Smooth muscle cell of the coronary artery (primary cell): ENCODE data around the gene HSPB9. TPM values are rescaled to one million over a fixed set of nuclear protein-coding genes. Genes with fewer than 3 reads are reported as not detected.

Source experiments
- total RNA-seq: library from RNA; depleted of rRNA; stranded (reverse); fragments of >200 nt; gene quantifications from 2 replicates; pipeline ENCODE4 v1.2.3, GENCODE V29; 2014; ENCODE audit warnings: low replicate concordance

Gene HSPB9, protein sequence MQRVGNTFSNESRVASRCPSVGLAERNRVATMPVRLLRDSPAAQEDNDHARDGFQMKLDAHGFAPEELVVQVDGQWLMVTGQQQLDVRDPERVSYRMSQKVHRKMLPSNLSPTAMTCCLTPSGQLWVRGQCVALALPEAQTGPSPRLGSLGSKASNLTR
- total RNA-seq, result not detected in 2 replicates

DNA sequence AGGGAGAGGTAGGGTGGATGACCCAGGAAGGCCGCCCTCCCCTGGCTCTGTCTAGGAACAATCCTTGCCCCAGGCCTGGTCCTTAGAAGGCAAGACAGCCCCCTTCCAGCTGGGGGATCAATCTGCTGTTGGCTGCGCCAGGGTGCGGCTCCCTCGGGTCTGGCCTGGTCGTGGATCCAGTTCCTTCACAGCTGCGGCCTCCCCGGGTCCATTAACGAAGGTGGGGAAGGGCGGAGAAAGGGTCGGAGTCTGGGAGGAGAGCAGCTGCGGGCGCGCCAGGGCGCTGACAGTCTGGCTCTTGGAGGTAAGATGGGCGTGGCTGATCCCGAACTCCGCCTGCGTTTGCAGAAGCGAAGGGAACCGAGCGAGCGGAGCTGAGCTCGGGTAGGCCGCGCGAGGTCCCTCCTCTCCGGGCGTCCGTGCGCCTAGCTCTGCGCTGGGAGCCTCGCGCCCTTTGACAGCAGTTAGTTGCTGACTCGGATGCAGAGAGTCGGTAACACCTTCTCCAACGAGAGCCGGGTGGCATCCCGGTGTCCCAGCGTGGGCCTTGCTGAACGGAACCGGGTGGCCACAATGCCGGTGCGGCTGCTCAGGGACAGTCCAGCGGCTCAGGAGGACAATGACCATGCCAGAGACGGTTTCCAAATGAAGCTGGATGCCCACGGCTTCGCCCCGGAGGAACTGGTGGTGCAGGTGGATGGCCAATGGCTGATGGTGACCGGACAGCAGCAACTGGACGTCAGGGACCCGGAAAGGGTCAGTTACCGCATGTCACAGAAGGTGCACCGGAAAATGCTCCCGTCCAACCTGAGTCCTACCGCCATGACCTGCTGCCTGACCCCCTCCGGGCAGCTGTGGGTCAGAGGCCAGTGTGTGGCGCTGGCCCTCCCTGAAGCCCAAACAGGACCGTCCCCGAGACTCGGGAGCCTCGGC, at the start of gene HSPB9:
HSPB9 (plus strand) TSS at position 434 of the 933 bp plus-strand sequence; CDS start at position 481, 47 bp downstream.

DNA sequence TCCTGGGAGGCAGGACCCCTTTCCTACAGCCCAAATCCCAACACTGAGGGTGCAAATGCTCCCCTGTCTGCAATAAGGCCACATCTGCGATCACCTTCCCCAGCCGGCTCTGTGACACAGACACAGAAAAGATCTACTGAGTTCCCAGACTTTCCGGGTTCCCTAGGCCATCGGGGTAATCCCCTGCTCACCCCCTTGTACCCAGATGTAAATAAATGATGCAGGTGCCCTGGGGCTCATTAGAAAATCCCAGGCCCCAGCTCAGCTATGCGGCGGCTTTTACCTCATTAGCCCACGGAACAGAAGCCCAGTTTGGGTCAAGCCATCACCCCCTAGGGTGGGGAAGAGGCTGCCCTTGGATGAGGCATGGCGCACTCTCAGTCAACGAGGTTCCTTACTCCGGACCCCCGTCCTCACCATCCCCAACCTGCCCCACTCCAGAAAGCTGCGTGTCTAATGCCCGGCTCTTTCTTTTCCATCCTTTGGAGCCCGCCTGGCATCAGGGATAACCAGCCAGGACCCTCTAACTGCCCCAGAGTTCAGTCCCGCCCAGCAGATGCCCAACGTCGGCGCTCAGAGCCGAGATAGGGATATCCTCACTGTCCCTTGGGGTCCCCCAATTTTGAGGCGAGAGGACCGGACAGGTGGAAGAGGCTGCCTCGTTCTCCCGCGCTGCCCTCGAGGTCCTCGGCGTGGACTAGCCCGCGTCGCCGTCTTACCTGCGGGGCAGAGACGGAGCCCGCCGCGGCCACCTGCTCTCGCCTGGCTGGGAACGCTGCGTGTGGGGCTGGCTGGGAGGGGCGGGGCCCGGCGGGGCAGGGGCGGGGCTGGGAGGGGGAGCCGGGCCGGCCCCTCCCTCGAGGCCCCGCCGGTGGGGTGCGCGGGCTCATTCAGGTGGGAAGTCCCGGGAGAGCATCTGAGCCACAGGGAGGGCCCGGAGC, 24.6 kb upstream of the HSPB9 start, which contains the start of gene ZNF385C:
ZNF385C (minus strand) TSS at position 783 of the 941 bp plus-strand sequence. CDS start 35,417 bp downstream, outside the sequence.

DNA sequence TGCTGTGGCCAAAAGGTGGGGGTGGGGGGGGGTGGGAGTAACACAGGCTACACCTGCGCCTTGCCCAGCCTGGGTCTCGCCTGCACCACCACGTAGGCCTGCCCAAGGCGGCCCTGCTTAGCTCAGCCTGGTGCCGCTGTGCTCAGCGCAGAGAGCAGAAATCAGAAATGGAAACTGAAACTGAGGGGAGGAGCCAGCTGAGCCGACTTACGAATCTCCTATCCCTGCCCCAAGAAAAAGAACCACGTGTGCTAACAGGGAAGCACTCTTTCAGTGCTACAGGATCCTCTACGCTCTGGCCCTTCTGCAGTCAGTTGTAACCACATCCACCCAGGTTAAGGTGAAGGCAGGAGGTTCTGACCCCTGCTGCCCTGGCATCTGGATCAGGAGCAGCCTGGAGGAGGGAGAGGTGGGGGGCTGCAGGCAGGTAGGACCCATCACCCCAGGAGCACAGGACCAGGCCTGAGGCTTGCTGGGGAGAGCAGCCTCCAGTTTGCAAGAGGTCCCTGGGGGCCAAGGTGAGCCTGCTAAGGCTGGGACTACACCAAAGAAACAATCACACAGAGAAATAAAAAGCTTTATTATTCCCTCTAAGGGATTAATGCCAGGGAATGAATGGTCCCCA, 9.9 kb upstream of the HSPB9 start, which contains the start of gene DHX58:
DHX58 (minus strand) TSS at position 163 of the 625 bp plus-strand sequence. CDS start 822 bp downstream, outside the sequence.

DNA sequence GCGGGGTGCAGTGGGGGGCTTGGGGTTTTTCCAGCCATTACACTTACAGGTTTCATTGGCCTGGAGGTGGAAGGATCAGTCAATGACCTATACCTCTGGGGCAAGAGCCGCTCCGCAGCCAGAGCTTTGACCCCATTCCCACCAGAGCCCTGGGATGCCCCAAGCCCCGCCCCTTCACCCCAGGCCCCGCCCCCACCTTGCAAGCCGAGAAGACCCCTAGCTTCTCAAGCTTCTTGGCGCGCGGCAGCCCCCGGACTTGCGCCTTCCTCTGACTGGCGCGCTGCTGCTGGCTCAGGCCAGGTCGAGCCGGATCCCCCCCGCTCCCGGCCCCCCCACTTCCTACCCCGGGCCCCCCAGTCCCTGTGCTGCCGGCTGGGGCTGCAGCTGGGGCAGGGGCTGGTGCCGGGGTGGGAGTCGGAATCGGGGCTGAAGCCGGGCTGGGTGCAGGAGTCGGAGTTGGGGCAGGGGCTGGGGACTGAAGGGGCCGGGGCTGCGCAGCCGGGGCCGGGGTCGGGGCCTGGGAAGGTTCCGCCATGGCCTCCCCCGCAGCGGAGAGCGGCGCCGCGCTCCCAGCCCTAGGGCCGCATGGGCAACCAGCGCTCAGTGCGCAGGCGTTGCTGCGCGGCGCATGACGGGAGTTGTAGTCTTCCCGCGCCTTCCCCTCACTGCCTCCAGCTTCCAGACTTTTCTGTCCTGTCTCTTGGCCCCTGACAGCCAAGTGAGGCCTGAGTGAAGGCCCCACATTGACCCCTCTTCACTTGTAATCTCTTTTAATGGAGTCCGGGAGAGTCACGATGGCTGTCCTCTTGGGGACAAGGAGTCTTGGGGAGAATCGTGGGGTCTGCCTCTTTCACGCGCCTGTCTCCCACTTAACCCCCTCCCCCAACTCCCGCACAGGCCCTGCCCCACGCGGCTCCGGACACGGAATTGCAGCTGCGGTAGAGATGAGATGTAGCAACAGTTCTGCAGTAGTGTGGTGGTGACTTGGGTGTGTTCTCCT, 1.5 kb upstream of the HSPB9 start, which contains the start of gene KAT2A:
KAT2A (minus strand) TSS at position 598 of the 1,000 bp plus-strand sequence; CDS start at position 535, 63 bp downstream.

Other genes starting within 250 kb of the HSPB9 start
- gene ACLY, start 203.9 kb upstream of the HSPB9 start, total RNA-seq, result 112 and 253 TPM in 2 replicates
- 0.35 and 0.90 TPM in 2 replicates for gene ODAD4, start 192.2 kb upstream of the HSPB9 start, total RNA-seq
- gene CNP, start 156.0 kb upstream of the HSPB9 start, total RNA-seq, result 51.1 and 97.1 TPM in 2 replicates
- 70.9 and 71.8 TPM in 2 replicates for gene DNAJC7, start 105.4 kb upstream of the HSPB9 start, total RNA-seq
- gene NKIRAS2, start 102.7 kb upstream of the HSPB9 start, total RNA-seq, result 17.3 and 27.1 TPM in 2 replicates
- gene C17orf113, start 72.2 kb upstream of the HSPB9 start, total RNA-seq, result under 0.01 and 0.15 TPM in 2 replicates
- under 0.01 TPM in 1 of 2 replicates, not detected in the other for gene ZNF385C, start 24.3 kb upstream of the HSPB9 start, total RNA-seq
- 5.9 and 15.3 TPM in 2 replicates for gene DHX58, start 10.1 kb upstream of the HSPB9 start, total RNA-seq
- gene KAT2A, start 1.4 kb upstream of the HSPB9 start, total RNA-seq, result 5.6 and 11.1 TPM in 2 replicates
- gene RAB5C, start 32.2 kb downstream of the HSPB9 start, total RNA-seq, result 41.7 and 64.7 TPM in 2 replicates
- gene KCNH4, start 58.3 kb downstream of the HSPB9 start, total RNA-seq, result 0.12 TPM in 1 of 2 replicates, not detected in the other
- gene HCRT, start 62.6 kb downstream of the HSPB9 start, total RNA-seq, result not detected in 2 replicates
- gene GHDC, start 71.7 kb downstream of the HSPB9 start, total RNA-seq, result 11.1 and 13.4 TPM in 2 replicates
- gene STAT5B, start 153.6 kb downstream of the HSPB9 start, total RNA-seq, result 21.1 TPM in 2 replicates
- 11.4 and 31.5 TPM in 2 replicates for gene STAT5A, start 165.7 kb downstream of the HSPB9 start, total RNA-seq